Right lobe of liver (tissue), 6 donors: ENCODE measurements around the gene JMJD4. TPM values are rescaled to one million over a fixed set of nuclear protein-coding genes. Genes with fewer than 3 reads are reported as not detected.

Experiments
- ATAC-seq, 4 donors: fragments of 200-7000 bp; cut with Tn5 transposase; one replicate each; pipeline ENCODE4 v1.9.1; 2020; ENCODE audit warnings: mild to moderate bottlenecking in 4 of 4, moderate library complexity in 4 of 4
- DNase-seq, 3 donors: peaks; one replicate each; pipeline ENCODE4 v3.0.0-alpha.2; 2020
- H3K27ac ChIP-seq, 3 donors: fragments of 200-600 bp; one replicate each; pipeline ENCODE4 v1.8.0; 2022
- H3K27me3 ChIP-seq, 2 donors: fragments of 200-600 bp; one replicate each; pipeline ENCODE4 v1.8.0; 2022
- H3K36me3 ChIP-seq, 4 donors: fragments of 200-600 bp; sonication (generic) in 1 of 4; one replicate each; pipeline versions ENCODE4 v1.5.1 to v1.8.0; 2017 to 2022; ENCODE audit warnings: control low read depth in 1 of 4
- H3K4me1 ChIP-seq, 4 donors: fragments of 200-600 bp; sonication (generic) in 1 of 4; one replicate each; pipeline versions ENCODE4 v1.5.1 to v1.8.0; 2017 to 2022; ENCODE audit warnings: control low read depth in 1 of 4
- H3K4me3 ChIP-seq, 3 donors: fragments of 200-600 bp; one replicate each; pipeline ENCODE4 v1.8.0; 2022
- H3K9me3 ChIP-seq, 4 donors: fragments of 200-600 bp; sonication (generic) in 1 of 4; one replicate each; pipeline versions ENCODE4 v1.5.1 to v1.8.0; 2017 to 2022; ENCODE audit warnings: control low read depth in 1 of 4
- POLR2A ChIP-seq: fragments of 450-650 bp; IDR thresholded peaks from one replicate; pipeline ENCODE4 v1.6.1; 2017; ENCODE audit warnings: antibody characterized with exemption, mild to moderate bottlenecking
- WGBS: methylation state at CpG from one replicate; pipeline ENCODE4 v1.1.6; 2018; ENCODE audit warnings: low coverage, low lambda C conversion rate; ENCODE audit not compliant: insufficient coverage; ENCODE audit errors: missing lambda C conversion rate; 5-methylcytosine and 5-hydroxymethylcytosine counted together
- intact Hi-C, 2 donors: fragments of 100-400 bp; cut with DNase I; formaldehyde crosslinking; loops; one replicate each; pipeline versions ENCODE4 v1.11.2 to v1.14.1; 2022
- total RNA-seq, 6 experiments: library from RNA; depleted of rRNA in 2 of 6; stranded (reverse); fragments of >200 nt in 2 of 6; fragmentation: NEBNext Ultra II Directional in 3 of 6; extraction: Animal tissue kit (Norgen Biotek cat#: 25700) in 3 of 6; gene quantifications; one replicate each; pipeline versions ENCODE4 v1.1.0 to v1.2.4, GENCODE V29; 2016 to 2023
- TF ChIP-seq, protein P1 (sequence below), 4 donors: fragments of 200-600 bp in 3 of 4; fragments of 450-650 bp in 1 of 4; IDR thresholded peaks; one replicate each; pipeline versions ENCODE4 v1.5.1 to v1.8.0; 2016 to 2022; ENCODE audit warnings: antibody characterized with exemption in 4 of 4, mild to moderate bottlenecking in 2 of 4
- donor health status: DM: no; HTN: yes; CAD: no.
- donor health status: DM: no; HTN: no; CAD: no.
- donor health status: DM: no; HTN: no; CAD: no.
- donor health status: DM: no; HTN: yes; CAD: no.
- donor health status: DM: no; HTN: yes; CAD: no.

The JMJD4 gene
- total RNA-seq, 6 experiments from 2014 or later = 7.2 to 17.7 (median 9.5) TPM

DNA sequence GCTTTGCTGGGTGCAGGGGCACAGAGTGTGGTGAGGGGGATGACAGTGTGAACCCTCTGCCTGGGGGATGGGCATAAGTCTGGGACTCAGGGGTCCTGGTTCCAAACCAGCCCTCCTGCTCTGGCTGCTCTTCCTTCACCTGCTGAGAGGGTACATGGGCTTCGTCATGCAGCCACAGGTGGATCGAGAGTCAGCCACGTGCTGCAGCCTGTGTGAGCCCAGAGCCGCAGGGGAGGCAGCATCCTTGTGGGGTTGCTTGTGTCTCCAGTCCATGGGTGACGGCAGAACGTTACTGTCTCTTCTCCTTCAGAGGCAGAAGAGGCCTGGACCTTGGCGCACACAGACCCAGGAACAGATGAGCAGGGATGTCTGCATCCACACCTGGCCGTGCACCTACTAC lies 12.3 kb upstream of the JMJD4 start:
- Histone ChIP-seq H3K4me3 (no peak overlapping the region), H3K4me1 (peaks cover 0 to 19% (median 0%) of the 10 kb centered on the region in 4 donors), H3K27me3 (no peaks in the 10 kb centered on the region), H3K27ac (no peak overlapping the region), H3K9me3 (no peaks in the 10 kb centered on the region), H3K36me3 (peaks cover 0 to 11% (median 4%) of the 10 kb centered on the region in 4 donors)
- no peak for TF ChIP-seq POLR2A
- TF ChIP-seq, protein P1, sequence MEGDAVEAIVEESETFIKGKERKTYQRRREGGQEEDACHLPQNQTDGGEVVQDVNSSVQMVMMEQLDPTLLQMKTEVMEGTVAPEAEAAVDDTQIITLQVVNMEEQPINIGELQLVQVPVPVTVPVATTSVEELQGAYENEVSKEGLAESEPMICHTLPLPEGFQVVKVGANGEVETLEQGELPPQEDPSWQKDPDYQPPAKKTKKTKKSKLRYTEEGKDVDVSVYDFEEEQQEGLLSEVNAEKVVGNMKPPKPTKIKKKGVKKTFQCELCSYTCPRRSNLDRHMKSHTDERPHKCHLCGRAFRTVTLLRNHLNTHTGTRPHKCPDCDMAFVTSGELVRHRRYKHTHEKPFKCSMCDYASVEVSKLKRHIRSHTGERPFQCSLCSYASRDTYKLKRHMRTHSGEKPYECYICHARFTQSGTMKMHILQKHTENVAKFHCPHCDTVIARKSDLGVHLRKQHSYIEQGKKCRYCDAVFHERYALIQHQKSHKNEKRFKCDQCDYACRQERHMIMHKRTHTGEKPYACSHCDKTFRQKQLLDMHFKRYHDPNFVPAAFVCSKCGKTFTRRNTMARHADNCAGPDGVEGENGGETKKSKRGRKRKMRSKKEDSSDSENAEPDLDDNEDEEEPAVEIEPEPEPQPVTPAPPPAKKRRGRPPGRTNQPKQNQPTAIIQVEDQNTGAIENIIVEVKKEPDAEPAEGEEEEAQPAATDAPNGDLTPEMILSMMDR (IDR thresholded peaks at IDR 0.05) = no peak
- 61% methylated on average over 4 of the region's 8 CpGs for WGBS
- ATAC-seq (no peak), DNase-seq (no peak)
- intact Hi-C loops = no loop called here

DNA sequence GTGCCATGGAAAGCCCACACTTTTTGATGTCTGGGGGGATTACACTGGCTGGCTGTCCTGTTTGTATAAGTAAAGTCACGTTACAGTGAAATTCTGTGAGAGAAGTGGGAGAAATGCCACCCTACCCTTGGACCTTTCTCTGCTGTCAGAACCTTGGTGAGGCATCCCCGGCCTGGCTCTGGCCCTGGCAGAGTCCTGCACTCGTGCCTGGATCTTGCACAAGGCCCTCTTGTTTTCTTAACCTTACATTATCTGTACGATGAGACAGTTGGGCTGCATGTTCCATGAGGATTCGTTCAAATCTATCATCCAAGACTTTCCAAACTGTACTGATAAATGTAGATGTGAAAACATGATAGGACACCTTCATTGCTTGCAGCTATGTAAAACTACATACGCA lies 11.6 kb upstream of the JMJD4 start:
- Histone ChIP-seq H3K4me1 (peaks cover 0 to 19% (median 0%) of the 10 kb centered on the region in 4 donors), H3K27me3 (no peaks in the 10 kb centered on the region), H3K36me3 (peaks cover 0 to 11% (median 4%) of the 10 kb centered on the region in 4 donors), H3K4me3 (no peak overlapping the region), H3K27ac (no peak overlapping the region), H3K9me3 (no peaks in the 10 kb centered on the region)
- intact Hi-C loops = no loop called here
- no peak for ATAC-seq
- WGBS = 83% methylated on average over 6 of the region's 6 CpGs
- DNase-seq = no peak
- TF ChIP-seq, protein P1 (IDR thresholded peaks at IDR 0.05) = no peak

DNA sequence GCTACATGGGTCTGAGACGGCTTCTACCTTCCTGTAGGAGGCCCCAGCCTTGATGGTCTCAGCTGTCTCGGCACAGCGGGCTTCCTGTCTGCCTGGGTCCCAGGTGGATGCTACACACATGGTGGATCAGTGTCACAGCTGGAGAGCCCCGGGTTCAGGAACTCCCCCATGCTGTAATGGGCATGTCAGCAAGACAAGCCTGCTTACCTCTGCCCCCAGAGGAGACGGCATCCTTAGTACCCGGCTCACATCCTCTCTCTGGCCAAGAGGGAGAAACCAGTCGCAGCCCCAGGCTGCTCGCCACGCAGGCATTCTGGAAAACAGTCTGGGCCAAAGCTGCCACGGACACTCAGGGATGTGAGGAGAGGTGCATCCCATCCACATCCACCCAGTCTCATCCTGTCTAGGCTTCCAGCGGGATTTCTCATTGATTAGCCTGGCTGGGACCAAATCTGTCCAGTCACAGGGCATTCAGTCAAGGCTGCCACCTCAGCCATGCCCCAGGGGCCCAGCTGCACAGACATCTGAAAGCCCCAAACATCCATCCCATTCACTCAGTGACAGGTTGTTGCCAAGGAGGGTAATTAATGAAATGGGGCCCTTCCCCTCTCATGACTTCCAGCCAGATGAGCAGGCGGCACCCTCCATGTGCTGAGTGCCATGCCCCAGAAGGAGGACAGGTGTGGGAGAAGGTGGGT lies 10.6 kb upstream of the JMJD4 start:
- Histone ChIP-seq H3K27ac (no peak overlapping the region), H3K4me3 (no peak overlapping the region), H3K27me3 (no peaks in the 10 kb centered on the region), H3K36me3 (peaks cover 0 to 11% (median 2%) of the 10 kb centered on the region in 4 donors), H3K9me3 (no peaks in the 10 kb centered on the region), H3K4me1 (peaks cover 0 to 19% (median 0%) of the 10 kb centered on the region in 4 donors)
- TF ChIP-seq, protein P1 (IDR thresholded peaks at IDR 0.05) = no peak
- no peak for TF ChIP-seq POLR2A
- ATAC-seq (no peak), DNase-seq (peak in 1 of 3 donors; percentile 40)
- WGBS = 93% methylated on average over 5 of the region's 12 CpGs
- intact Hi-C loops = no loop called here

DNA sequence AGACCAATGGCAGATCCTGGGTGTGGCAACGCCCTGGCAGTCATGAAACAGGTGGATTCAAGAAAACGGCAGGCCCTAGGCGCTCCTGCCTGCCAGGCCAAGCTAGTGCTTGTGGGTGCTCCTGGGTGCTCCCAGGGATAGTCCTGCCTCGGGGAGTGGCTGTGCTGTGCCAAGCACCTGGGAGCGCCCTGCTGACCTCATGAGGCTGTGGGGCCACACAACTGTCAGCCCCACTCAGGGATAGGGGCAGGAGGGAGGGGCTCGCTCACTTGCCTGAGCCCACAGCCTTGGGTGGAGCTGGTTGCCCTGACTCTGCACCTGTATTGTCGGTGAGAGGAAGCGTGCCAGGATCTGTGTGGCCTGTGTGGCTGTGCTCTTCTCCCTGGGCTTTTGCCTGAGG lies 9.6 kb upstream of the JMJD4 start:
- no peaks in the 10 kb centered on the region for H3K27me3 ChIP-seq
- 65% methylated on average over 4 of the region's 8 CpGs for WGBS
- ATAC-seq = no peak
- no peak for DNase-seq
- intact Hi-C loops = no loop called here
- no peak overlapping the region for H3K27ac ChIP-seq
- H3K9me3 ChIP-seq = no peaks in the 10 kb centered on the region
- H3K36me3 ChIP-seq = peaks cover 0 to 14% (median 2%) of the 10 kb centered on the region in 4 donors
- TF ChIP-seq POLR2A = no peak
- TF ChIP-seq, protein P1 (IDR thresholded peaks at IDR 0.05) = no peak
- H3K4me3 ChIP-seq = no peak overlapping the region
- peaks cover 0 to 9% (median 0%) of the 10 kb centered on the region in 4 donors for H3K4me1 ChIP-seq
